ENCODE results near the gene HPD.
"Not testable (repeated sequence)": the region's sequence is repeated elsewhere in the genome, so short reads cannot be mapped to it uniquely, and the experiment has no call there.

The HPD gene

GRCh38 chr12:121861636-121862254 lies 3.1 kb upstream of the HPD start:
- DNase-seq, result no peak

GRCh38 chr12:121860699-121861098 lies 2.0 kb upstream of the HPD start:
- DNase-seq, result not testable (repeated sequence)

- no peak for DNase-seq
Observed at GRCh38 chr12:121860257-121860656, 1.6 kb upstream of the HPD start.

- DNase-seq, result no peak
Observed at GRCh38 chr12:121858318-121858661, 369 bp downstream of the HPD start.

GRCh38 chr12:121857322-121858246 lies 1.1 kb downstream of the HPD start:
- no peak for DNase-seq

- not testable (repeated sequence) for DNase-seq
Observed at GRCh38 chr12:121852392-121852791, 6.3 kb downstream of the HPD start.

- no peak for DNase-seq
Observed at GRCh38 chr12:121849665-121850064, 9.0 kb downstream of the HPD start.

GRCh38 chr12:121849211-121849610 lies 9.4 kb downstream of the HPD start:
- DNase-seq, result no peak

GRCh38 chr12:121845701-121846100 lies 13.0 kb downstream of the HPD start:
- DNase-seq, result no peak

- no peak for DNase-seq
Observed at GRCh38 chr12:121843236-121843982, 15.2 kb downstream of the HPD start.

GRCh38 chr12:121839993-121840761 lies 18.5 kb downstream of the HPD start:
- no peak for DNase-seq

- peak; percentile 100 for DNase-seq
Observed at GRCh38 chr12:121839106-121839992, 19.3 kb downstream of the HPD start.

GRCh38 chr12:121838126-121838525 lies 20.5 kb downstream of the HPD start:
- no peak for DNase-seq

- DNase-seq, result no peak
Observed at GRCh38 chr12:121837680-121838079, 21.0 kb downstream of the HPD start.

GRCh38 chr12:121831571-121832245 lies 27.0 kb downstream of the HPD start:
- DNase-seq, result no peak

GRCh38 chr12:121830588-121831265 lies 27.9 kb downstream of the HPD start:
- no peak for DNase-seq

- no peak for DNase-seq
Observed at GRCh38 chr12:121830134-121830533, 28.5 kb downstream of the HPD start.

- DNase-seq, result no peak
Observed at GRCh38 chr12:121829250-121829918, 29.3 kb downstream of the HPD start.

- DNase-seq, result no peak
Observed at GRCh38 chr12:121828826-121829225, 29.8 kb downstream of the HPD start.

- DNase-seq, result no peak
Observed at GRCh38 chr12:121828306-121828705, 30.4 kb downstream of the HPD start.

Measured in activated CD8-positive, alpha-beta memory T cell treated with anti-CD3 and anti-CD28 coated beads, Interleukin-2, amount 50 U/mL, for 48 hours (primary cell).